ELF-1 (cell line): ENCODE data around the gene PATZ1.
"Not testable (repeated sequence)": the region's sequence is repeated elsewhere in the genome, so short reads cannot be mapped to it uniquely, and the experiment has no call there.

Source experiments
- DNase-seq: peaks from one replicate; pipeline ENCODE4 v3.0.0-alpha.2; 2016; ENCODE audit warnings: low read depth, low spot score

Gene PATZ1

DNA sequence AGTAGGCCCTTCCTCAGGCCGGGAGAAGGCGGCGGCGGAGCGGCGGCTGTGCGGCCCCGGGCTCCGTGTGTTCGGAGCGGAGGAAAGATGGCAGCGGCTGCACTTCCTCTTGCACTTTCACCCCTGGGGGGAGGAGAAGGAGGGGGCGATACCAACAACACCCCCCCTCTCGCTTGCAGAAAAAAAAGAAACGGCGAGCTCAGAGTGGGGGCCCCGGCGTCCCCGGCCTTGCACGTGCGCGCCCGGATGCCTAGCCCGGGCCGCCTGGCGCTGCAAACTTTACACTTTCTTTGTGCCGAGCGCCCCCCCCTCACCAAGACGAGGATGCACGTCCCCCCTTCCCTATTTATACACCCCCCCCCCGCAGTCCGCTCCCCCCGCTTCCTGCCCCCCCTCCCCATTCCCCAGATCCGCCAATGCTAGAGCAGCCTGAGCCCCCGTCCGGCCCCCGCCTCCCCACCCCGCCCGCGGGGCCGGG is at the start of gene PATZ1:
Gene PATZ1 (minus strand): TSS at position 92 of the 478 bp plus-strand sequence. CDS start 744 bp downstream, outside the sequence.
- peak; percentile 79 for DNase-seq

DNA sequence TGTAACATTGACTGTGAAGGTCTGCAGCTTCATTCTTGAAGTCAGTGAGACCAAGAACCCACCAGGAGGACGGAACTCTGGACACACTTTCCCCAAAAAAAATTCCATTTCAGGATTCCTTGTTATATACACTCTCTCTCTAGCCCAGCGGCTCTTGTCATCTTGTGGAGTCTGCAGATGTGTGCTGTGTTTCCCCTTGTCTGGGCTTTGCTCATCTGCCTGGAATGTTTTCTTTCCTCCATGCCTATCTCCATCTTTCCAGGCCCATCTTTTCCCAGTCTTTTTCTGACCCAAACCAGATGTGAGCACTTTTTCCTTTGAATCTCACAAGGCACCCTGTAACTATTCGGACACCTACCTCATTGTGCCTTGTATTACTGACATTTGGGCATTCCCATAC is 48.2 kb upstream of the PATZ1 start:
- no peak for DNase-seq

DNA sequence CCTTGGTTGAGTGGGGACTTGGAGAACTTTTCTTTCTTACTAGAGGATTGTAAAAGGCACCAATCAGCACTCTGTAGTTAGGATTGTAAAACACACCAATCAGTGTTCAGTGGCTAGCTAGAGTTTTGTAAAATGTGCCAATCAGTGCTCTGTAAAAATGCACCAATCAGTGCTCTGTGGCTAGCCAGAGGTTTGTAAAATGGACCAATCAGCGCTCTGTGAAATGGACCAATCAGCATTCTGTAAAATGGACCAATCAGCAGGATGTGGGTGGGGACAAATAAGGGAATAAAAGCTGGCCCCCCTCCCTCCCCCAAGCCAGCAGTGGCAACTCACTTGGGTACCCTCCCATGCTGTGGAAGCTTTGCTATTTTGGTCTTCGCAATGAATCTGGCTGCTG is 47.7 kb upstream of the PATZ1 start:
- DNase-seq = no peak

DNA sequence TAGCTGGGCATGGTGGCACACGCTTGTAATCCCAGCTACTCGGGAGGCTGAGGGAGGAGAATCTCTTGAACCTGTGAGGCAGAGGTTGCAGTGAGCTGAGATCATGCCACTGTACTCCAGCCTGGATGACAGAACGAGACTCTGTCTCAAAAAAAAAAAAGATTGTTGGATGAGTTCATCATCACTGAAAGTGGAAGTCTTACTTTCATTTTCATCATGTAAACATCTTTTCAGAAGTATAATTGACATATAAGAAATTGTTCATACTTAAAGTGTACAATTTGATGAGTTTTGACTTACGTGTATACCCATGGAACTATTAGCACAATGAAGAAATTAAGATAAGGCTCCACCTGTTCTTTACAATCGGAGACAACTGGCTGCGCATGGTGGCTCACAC is 32.5 kb upstream of the PATZ1 start:
- not testable (repeated sequence) for DNase-seq

DNA sequence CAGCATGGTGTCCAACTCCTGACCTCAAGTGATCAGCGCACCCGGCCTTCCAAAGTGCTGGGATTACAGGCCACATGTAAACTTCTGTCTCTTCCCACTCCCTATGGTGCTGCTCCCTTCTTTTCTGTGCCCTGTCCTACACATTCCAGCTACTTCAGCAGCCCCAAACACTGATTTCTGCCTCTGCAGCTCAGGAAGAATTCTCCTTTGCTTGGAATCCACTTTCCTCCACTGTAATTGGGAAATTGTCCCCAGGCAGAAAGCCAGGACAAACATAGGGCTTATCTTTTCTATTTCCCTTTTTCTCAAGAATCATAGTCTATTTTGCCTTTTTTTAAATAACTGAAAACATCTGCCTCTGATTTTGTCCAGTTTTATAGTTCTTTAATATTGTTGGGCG is 32.0 kb upstream of the PATZ1 start:
- DNase-seq = no peak

DNA sequence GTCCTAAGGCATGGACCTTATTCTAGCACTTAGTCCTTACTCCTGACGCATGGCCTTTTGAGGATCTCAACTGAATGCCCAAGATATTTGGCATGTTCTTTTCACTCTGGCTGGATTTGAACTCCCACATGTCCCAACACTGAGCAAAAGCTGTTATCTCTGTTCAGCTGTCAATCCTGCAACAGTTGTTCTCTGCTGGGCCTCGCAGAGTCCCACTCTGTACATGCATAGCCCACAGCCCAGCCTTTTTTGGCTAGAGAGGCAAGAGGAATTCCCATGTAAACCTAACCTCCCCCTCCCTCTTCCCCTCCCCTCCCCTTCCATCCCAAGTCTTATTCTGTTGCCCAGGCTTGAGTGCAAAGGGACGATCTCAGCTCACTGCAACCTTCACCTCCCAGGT is 31.5 kb upstream of the PATZ1 start:
- no peak for DNase-seq

DNA sequence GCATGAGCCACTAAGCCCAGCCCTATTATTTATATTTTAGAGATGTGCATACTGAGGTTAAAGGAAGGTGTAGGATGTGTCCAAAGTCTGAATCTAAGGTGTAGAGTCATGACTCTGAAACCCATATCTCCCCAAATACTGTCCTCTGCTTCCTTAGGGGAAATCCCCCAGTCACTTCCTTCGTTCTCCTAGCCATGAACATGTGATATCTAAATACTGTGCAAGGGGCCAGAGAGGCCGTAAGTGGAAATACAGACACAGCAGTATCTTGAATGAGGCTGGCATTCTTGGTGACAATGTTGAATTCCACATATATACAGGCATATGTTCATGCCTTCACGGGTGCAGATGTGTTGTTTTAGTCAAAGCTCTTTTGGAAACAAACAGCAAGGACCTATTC is 21.3 kb upstream of the PATZ1 start:
- DNase-seq = no peak

GRCh38 chr22:31363885-31364465 is 17.8 kb upstream of the PATZ1 start:
- DNase-seq = no peak

DNA sequence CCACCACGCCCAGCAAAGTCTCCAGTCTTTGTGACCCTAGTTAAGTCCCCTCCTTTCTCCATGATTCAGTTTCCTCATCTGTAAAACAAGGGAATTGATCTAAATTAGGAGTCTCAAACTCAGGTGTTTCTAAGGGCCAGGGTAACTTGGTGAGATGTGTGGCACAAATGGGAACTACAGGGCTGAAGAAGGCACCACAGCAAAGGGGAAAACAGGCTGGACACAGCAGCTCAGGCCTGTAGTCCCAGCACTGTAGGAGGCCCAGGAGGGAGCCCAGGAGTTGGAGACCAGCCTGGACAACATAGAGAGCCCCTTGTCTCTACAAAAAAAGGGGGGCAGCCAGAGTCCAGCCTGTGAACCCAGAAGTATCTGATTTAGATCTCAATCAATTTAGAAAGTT is 15.6 kb upstream of the PATZ1 start:
- no peak for DNase-seq

GRCh38 chr22:31360029-31360428 is 13.9 kb upstream of the PATZ1 start:
- DNase-seq = no peak

GRCh38 chr22:31354515-31354914 is 8.4 kb upstream of the PATZ1 start:
- no peak for DNase-seq

DNA sequence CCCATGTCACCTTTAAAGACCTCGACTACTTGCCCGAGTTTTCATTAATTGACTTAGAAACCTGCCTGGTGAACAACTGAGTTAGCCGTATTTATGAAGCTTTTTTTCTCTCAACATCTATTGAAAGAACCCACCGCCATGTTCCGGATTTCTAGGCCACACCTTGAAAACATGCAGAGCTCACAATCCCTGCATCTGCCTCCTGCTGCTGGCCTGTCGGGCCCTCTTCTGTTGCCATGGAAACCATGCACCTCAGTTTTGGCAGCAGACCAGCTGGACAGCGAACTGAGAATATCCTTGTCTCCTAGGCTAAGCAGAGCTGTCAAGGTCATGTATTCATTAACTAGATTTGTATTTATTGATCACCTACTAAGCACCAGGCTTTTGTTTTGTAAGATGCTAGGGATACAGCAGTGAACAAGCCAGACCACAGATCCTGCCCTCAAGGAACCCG is 4.3 kb upstream of the PATZ1 start:
- DNase-seq = peak; percentile 49

DNA sequence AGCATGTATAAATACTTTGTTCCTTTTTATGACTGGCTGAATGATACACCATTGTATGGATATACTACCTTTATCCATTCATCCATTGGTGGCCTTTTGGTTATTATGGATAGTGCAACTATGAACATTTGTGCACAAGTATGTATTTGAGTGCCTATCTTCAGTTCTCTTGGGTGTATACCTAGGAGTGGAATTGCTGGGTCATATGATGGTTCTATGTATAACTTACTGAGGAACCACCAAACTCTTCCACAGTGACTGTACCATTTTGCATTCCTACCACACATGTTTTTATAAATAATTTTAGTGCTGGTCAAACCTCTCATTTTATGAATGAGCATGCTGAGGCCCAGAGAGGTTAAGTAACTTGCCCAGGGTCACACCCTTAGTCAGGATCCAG is 3.8 kb upstream of the PATZ1 start:
- DNase-seq = no peak

DNA sequence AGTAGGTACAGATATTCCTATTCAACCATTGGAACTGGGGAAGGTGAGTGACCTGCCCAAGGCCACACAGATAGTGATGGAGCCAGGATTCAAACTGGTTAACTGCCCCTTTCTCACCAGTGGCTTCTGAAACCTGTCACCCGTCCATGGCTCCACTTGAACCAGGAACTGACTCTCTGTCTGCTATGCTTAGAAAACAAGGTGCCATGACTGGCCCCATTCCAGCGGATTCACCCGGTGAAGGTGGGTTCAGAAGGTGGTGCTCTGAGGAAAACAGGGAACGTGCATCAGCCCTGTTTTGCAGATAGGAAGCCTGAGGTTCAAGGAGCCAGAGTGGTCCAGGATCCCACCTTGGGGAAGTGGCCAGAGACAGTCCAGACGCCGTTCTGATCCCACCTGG is 2.6 kb upstream of the PATZ1 start:
- no peak for DNase-seq

- DNase-seq = not testable (repeated sequence)
These were observed 1.8 kb upstream of the PATZ1 start for GRCh38 chr22:31348009-31348337.

- DNase-seq = peak; percentile 84
These were observed 1.3 kb upstream of the PATZ1 start for GRCh38 chr22:31347251-31348008.

GRCh38 chr22:31346733-31347250 is 646 bp upstream of the PATZ1 start:
- DNase-seq = peak; percentile 80

- DNase-seq = peak; percentile 88
These were observed 553 bp downstream of the PATZ1 start for GRCh38 chr22:31345331-31346254.

DNA sequence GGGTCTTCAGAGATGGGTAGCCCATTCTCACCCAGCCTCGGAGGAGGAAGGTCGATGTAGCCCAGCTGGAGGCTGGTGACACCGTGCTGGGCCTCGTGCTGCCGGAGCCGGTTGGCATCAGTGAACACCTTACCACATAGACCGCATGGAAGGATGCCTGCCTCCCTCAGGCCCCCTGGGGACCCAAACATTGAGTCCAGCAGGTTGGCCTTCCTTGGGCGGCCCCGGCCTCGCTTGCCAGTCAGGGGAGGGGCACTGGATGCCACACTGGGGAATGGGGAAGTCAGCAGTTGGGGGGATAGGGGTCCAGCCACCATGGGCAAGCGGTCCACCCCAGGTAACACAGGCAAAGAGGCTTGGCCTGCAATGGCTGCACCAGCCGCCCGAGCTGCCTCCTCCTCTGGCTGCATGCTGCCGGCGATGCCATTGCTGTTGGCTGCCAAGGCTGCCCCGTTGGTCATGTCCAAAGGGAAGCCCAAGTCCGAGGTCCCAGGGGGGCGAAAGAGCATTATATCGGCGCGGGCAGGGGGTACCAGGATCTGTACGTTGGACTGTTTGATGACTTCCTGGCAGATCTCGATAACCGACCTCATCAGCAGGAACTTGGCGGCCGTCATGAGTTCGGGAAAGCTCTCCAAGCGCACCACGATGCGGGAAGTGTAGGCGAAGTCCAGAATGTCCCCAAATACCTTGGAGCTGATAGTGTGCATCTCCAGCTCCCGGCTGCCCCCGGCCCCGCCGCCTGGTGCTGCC is 1.4 kb downstream of the PATZ1 start:
- no peak for DNase-seq

DNA sequence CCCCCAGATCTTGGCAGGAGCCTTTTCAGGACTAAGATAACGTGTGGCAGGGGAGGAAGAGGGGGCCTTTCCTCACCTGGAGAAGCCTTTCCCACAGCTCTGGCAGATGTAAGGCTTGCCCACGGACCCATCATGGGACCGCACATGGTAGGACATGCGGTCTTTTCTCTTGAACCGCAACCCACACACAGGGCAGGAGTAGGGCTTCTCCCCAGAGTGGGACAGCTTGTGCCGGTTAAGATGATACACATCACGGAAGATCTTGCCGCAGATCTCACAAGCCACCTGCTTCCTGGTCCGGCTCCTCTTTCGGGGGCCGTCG is 1.9 kb downstream of the PATZ1 start:
- no peak for DNase-seq
